Measurements from ENCODE around the gene CXCL13. TPM values are rescaled to one million over a fixed set of nuclear protein-coding genes. Genes with fewer than 3 reads are reported as not detected.

Gene CXCL13
- total and polyA plus RNA-seq, 2 experiments from 2014 or later: not detected

DNA sequence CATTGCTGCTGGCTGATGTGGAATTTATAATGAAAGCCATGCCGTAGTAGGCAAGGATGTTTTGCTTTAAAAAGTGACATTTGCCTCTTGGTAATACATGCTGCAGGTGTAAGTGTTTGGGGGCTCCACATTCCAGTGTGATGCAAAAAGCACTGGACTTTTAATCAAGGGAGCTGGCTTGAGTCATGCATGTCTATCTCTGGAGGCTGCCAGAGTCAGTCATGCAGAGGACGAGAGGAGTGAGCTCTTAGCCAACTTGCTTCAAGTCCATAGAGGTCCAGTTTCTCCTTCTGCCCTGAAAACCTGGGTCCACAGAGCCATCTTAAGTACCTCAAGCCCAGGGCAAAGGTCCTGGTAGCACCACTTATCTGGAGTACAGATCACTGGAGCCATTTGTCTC lies 11.6 kb upstream of the CXCL13 start:
- Histone ChIP-seq H3K27me3 (ENCODE audit: insufficient read depth) (no peaks in the 10 kb centered on the region), H4K20me1 (replicated peaks; ENCODE audit: insufficient read depth) (no peaks in the 10 kb centered on the region), H3K79me2 (replicated peaks; ENCODE audit: insufficient read depth) (no peaks in the 10 kb centered on the region), H3K4me1 (ENCODE audit: insufficient read depth) (peaks cover 9% of the 10 kb centered on the region; the same call in 1 of the 2 replicates), H3K4me3 (no peak overlapping the region), H3K36me3 (ENCODE audit: insufficient read depth) (no peaks in the 10 kb centered on the region), H3K9me2 (ENCODE audit: insufficient read depth) (peaks cover 3% of the 10 kb centered on the region; the same call in 1 of the 2 replicates), H2AFZ (no peak overlapping the region; the same call in 1 of the 2 replicates), H3F3A (replicated peaks; ENCODE audit: low read depth) (no peaks in the 10 kb centered on the region), H3K27ac (ENCODE audit: low read depth) (no peak overlapping the region), H3K4me2 (no peak overlapping the region)
- H3K4me3 Mint-ChIP-seq: no peak overlapping the region
- H3K4me1 Mint-ChIP-seq: peaks cover 5% of the 10 kb centered on the region; the same call in 2 of the 3 replicates
- no peaks in the 10 kb centered on the region; the same call in 2 of the 3 replicates for H3K9me3 Mint-ChIP-seq
- H3K27ac Mint-ChIP-seq: no peak overlapping the region
- no peaks in the 10 kb centered on the region for H3K36me3 Mint-ChIP-seq (ENCODE audit: low read depth)
- no peak for TF ChIP-seq CREB1 (CRISPR knock-in tag; IDR thresholded peaks at IDR 0.05; ENCODE audit: low read depth)
- no peak for TF ChIP-seq NANOG (IDR thresholded peaks at IDR 0.05; ENCODE audit: borderline replicate concordance)
- TF ChIP-seq ZNF331 (CRISPR knock-in tag; IDR thresholded peaks at IDR 0.05; ENCODE audit: low read depth): no peak
- TF ChIP-seq, protein P1, sequence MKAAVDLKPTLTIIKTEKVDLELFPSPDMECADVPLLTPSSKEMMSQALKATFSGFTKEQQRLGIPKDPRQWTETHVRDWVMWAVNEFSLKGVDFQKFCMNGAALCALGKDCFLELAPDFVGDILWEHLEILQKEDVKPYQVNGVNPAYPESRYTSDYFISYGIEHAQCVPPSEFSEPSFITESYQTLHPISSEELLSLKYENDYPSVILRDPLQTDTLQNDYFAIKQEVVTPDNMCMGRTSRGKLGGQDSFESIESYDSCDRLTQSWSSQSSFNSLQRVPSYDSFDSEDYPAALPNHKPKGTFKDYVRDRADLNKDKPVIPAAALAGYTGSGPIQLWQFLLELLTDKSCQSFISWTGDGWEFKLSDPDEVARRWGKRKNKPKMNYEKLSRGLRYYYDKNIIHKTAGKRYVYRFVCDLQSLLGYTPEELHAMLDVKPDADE (IDR thresholded peaks at IDR 0.05): no peak
- no peak for TF ChIP-seq STAT1 (IDR thresholded peaks at IDR 0.05; ENCODE audit: unreplicated experiment)
- TF ChIP-seq, protein P2, sequence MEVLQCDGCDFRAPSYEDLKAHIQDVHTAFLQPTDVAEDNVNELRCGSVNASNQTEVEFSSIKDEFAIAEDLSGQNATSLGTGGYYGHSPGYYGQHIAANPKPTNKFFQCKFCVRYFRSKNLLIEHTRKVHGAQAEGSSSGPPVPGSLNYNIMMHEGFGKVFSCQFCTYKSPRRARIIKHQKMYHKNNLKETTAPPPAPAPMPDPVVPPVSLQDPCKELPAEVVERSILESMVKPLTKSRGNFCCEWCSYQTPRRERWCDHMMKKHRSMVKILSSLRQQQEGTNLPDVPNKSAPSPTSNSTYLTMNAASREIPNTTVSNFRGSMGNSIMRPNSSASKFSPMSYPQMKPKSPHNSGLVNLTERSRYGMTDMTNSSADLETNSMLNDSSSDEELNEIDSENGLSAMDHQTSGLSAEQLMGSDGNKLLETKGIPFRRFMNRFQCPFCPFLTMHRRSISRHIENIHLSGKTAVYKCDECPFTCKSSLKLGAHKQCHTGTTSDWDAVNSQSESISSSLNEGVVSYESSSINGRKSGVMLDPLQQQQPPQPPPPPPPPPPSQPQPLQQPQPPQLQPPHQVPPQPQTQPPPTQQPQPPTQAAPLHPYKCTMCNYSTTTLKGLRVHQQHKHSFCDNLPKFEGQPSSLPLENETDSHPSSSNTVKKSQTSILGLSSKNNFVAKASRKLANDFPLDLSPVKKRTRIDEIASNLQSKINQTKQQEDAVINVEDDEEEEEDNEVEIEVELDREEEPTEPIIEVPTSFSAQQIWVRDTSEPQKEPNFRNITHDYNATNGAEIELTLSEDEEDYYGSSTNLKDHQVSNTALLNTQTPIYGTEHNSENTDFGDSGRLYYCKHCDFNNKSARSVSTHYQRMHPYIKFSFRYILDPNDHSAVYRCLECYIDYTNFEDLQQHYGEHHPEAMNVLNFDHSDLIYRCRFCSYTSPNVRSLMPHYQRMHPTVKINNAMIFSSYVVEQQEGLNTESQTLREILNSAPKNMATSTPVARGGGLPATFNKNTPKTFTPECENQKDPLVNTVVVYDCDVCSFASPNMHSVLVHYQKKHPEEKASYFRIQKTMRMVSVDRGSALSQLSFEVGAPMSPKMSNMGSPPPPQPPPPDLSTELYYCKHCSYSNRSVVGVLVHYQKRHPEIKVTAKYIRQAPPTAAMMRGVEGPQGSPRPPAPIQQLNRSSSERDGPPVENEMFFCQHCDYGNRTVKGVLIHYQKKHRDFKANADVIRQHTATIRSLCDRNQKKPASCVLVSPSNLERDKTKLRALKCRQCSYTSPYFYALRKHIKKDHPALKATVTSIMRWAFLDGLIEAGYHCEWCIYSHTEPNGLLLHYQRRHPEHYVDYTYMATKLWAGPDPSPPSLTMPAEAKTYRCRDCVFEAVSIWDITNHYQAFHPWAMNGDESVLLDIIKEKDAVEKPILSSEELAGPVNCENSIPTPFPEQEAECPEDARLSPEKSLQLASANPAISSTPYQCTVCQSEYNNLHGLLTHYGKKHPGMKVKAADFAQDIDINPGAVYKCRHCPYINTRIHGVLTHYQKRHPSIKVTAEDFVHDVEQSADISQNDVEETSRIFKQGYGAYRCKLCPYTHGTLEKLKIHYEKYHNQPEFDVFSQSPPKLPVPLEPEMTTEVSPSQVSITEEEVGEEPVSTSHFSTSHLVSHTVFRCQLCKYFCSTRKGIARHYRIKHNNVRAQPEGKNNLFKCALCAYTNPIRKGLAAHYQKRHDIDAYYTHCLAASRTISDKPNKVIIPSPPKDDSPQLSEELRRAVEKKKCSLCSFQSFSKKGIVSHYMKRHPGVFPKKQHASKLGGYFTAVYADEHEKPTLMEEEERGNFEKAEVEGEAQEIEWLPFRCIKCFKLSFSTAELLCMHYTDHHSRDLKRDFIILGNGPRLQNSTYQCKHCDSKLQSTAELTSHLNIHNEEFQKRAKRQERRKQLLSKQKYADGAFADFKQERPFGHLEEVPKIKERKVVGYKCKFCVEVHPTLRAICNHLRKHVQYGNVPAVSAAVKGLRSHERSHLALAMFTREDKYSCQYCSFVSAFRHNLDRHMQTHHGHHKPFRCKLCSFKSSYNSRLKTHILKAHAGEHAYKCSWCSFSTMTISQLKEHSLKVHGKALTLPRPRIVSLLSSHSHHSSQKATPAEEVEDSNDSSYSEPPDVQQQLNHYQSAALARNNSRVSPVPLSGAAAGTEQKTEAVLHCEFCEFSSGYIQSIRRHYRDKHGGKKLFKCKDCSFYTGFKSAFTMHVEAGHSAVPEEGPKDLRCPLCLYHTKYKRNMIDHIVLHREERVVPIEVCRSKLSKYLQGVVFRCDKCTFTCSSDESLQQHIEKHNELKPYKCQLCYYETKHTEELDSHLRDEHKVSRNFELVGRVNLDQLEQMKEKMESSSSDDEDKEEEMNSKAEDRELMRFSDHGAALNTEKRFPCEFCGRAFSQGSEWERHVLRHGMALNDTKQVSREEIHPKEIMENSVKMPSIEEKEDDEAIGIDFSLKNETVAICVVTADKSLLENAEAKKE (CRISPR knock-in tag; IDR thresholded peaks at IDR 0.05): no peak
- no peak for TF ChIP-seq EZH2 (IDR thresholded peaks at IDR 0.05; ENCODE audit: low read depth, unreplicated experiment)
- TF ChIP-seq, protein P3, sequence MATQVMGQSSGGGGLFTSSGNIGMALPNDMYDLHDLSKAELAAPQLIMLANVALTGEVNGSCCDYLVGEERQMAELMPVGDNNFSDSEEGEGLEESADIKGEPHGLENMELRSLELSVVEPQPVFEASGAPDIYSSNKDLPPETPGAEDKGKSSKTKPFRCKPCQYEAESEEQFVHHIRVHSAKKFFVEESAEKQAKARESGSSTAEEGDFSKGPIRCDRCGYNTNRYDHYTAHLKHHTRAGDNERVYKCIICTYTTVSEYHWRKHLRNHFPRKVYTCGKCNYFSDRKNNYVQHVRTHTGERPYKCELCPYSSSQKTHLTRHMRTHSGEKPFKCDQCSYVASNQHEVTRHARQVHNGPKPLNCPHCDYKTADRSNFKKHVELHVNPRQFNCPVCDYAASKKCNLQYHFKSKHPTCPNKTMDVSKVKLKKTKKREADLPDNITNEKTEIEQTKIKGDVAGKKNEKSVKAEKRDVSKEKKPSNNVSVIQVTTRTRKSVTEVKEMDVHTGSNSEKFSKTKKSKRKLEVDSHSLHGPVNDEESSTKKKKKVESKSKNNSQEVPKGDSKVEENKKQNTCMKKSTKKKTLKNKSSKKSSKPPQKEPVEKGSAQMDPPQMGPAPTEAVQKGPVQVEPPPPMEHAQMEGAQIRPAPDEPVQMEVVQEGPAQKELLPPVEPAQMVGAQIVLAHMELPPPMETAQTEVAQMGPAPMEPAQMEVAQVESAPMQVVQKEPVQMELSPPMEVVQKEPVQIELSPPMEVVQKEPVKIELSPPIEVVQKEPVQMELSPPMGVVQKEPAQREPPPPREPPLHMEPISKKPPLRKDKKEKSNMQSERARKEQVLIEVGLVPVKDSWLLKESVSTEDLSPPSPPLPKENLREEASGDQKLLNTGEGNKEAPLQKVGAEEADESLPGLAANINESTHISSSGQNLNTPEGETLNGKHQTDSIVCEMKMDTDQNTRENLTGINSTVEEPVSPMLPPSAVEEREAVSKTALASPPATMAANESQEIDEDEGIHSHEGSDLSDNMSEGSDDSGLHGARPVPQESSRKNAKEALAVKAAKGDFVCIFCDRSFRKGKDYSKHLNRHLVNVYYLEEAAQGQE (IDR thresholded peaks at IDR 0.05; ENCODE audit: unreplicated experiment): no peak
- no peak for TF ChIP-seq EZH2phosphoT487 (IDR thresholded peaks at IDR 0.05; ENCODE audit: unreplicated experiment)
- no peak for TF ChIP-seq ZNF114 (CRISPR knock-in tag; IDR thresholded peaks at IDR 0.05)
- no peak for ATAC-seq
- H3K27me3 Mint-ChIP-seq (ENCODE audit: insufficient read depth, low read depth, poor library complexity): peaks cover 2% of the 10 kb centered on the region
- DNase-seq (ENCODE audit: low spot score): no peak
